ENCODE measurements around the gene ITGA11.

DNA sequence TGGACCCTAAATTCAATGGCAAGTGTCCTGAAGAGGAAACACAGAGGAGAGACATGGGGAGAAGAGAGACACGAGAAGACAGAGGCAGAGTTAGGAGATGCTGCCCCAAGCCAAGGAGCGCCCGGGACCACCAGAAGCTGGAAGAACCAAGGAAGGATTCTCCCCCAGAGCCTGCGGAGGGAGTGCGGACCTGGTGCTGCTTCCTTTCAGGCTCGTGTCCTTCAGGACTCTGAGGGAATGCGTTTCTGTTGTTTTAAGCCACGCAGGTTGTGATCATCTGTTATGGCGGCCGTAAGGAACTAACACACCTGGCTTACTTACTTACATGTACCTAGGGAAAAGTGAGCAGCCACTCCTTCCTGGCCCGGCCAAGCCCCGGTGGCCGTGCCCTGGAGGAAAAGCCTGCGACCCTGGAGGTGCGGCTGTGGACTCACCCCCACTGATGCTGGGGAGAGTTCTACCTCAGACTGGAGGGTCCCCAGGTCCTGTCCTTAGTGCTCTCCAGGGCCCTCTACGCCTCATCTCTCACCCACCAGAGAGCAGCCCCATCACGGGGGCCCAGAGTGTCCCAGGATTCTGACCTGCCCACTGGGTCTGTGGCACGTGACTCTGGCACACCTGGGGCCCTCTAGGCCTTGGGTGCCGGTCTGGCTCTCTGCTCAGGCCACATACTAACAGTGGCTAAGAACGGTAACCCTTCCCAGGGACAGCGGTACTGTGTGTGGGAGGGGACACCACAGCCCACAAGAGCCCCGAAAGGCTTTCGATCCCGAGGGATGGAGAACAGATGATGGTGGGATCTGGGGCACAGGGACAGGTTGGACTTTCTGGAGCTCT is 61.8 kb downstream of the ITGA11 start:
- no peak for TF ChIP-seq POLR2A (IDR thresholded peaks at IDR 0.05)
- TF ChIP-seq, protein P1, sequence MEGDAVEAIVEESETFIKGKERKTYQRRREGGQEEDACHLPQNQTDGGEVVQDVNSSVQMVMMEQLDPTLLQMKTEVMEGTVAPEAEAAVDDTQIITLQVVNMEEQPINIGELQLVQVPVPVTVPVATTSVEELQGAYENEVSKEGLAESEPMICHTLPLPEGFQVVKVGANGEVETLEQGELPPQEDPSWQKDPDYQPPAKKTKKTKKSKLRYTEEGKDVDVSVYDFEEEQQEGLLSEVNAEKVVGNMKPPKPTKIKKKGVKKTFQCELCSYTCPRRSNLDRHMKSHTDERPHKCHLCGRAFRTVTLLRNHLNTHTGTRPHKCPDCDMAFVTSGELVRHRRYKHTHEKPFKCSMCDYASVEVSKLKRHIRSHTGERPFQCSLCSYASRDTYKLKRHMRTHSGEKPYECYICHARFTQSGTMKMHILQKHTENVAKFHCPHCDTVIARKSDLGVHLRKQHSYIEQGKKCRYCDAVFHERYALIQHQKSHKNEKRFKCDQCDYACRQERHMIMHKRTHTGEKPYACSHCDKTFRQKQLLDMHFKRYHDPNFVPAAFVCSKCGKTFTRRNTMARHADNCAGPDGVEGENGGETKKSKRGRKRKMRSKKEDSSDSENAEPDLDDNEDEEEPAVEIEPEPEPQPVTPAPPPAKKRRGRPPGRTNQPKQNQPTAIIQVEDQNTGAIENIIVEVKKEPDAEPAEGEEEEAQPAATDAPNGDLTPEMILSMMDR (IDR thresholded peaks at IDR 0.05 in 8 of 11, conservative IDR thresholded peaks at IDR 0.05 in 3 of 11), result no peak

All from spleen (tissue), 7 donors.